OCI-M1 (cell line): Measurements from ENCODE around the gene HPCAL1.

ENCODE experiments used
- DNase-seq: peaks from one replicate; lab custom pipeline; 2025; lab: John Stamatoyannopoulos, UW

HPCAL1 gene

GRCh38 chr2:10303181-10303693 lies 533 bp downstream of the HPCAL1 start:
- DNase-seq: peak; percentile 61

DNA sequence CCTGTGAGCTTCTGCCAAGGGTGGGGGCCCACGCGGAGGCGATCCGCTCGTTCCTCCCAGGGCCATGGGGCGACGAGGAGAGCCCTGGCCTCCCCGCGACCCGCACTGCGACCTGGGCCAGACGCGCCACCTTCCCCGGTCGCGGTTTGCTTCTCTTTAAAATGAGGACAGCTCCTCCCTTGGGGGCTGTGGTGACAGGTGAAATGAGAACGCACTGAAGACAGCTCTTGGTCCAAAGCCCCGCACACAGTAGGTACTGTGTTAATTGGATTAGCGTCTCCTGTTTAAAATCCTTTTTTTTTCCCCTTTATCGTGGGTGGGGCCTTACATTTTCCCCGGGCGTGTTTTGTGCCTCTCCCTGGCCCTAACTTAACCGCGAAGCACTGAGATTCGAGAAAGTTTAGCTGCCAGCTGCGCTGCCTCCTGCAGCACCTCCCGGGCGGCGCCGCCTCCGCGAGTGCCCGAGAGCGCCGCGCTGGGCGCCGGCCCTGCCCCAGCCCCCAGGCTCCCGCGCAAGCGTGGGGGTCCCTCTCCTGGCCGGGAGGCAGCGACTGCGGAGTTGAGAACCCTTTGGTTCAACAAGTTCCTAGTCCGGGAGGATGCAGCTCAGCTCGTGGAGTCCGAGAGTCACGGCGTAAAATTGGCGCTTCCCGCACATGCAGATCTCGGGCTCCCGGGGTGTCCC lies 1.1 kb downstream of the HPCAL1 start:
- DNase-seq: peak; percentile 54

DNA sequence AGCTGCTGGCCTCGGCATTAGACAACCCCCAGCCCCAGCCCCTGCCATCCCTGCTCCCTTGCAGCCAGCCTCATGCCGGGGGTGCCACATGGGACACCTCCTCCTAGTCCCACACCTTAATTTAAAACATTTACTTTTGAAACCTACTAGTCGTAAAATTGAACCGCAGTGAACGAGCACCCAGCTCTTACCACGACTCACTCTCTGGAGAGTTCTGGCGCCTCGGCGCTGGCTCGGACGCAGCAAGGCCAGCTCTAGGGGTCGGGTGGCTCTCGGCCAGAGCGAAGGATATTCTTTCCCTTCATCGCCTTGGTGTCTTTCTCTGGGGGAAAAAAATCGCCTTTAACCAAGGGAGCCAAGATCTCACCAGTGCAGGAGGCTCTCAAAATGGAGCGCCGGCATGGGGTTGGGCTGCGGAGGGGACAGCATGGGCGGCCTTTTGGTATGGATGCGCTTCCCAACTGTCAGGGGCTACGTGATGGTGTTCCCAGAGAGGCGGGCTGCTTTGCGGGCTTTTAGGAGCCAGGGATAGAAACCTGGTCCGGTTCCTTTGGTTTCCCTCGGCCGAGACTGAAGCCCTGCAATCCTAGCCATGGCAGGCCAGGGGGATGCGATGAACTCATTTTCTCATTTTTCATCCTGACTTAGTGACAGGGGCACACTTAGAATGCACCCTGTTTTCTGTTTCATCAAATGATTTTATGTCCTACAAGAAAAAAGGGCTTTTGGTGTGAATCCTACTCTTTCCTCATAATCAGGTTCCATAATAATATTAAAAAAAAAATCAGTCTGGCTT lies 2.0 kb downstream of the HPCAL1 start:
- no peak for DNase-seq

DNA sequence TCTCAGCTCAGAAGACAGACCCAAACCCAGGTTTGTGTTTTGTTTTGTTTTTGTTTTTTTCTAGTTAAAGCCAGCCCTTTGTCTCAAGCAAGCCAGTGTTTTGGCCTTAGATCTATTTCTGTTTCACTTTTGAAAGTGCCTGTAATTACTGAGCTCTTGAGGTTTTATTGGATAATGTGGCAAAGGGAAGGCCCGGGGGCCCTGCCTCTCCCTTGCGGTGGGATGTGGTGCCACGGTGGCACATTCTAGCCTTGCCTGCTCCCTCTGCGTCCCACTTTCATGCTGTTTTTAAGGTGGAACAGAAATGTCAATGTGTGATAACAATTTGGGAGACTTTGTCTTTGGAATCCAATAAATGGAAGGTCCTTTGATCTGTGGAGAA lies 2.5 kb downstream of the HPCAL1 start:
- DNase-seq: peak; percentile 83

- DNase-seq: peak; percentile 22
Measured at GRCh38 chr2:10305715-10306114, 3.0 kb downstream of the HPCAL1 start.

GRCh38 chr2:10306901-10307463 lies 4.3 kb downstream of the HPCAL1 start:
- DNase-seq: no peak

DNA sequence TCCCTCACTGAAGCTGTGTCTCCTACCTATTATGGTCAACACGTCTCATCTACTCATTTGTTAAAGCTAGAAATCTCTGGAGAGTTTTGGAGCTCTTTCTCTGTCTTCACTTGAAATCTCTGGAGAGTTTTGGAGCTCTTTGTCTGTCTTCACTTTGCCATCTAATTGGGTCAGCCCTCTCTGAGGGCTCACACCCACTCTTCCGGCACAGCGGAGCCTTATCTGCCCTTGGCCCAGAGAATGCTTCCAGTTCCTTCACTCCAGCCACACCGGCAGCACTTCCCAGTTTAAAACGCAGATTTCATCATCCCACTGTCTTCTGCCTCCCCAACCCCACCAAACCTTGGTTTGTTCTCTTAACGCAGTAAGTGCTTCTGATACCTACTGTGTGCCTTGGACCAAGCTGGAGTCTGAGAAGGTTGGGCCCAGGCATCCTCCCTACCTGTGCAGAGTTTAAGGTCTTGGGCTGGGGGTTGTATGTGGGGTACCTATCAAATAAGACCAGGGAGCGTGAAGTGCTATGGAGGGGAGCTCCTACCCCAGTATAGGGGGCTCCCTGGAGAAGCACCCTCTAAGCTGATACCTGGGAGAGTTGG lies 5.0 kb downstream of the HPCAL1 start:
- DNase-seq: peak; percentile 89

DNA sequence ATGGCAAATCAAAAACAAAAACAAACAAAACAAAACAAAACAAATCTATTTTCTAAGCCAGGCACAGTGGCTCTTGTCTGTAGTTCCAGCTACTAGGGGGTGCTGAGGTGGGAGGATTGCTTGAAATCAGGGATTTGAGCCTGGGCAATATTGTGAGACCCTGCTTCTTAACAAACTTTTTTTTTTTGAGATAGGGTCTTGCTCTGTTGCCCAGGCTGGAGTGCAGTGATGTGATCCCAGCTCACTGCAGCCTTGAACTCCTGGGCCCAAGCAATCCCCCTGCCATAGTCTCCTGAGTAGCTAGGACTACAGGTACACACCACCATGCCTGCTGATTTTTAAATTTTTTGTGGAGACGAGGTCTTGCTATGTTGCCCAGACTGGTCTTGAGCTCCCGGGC lies 6.2 kb downstream of the HPCAL1 start:
- DNase-seq: no peak

DNA sequence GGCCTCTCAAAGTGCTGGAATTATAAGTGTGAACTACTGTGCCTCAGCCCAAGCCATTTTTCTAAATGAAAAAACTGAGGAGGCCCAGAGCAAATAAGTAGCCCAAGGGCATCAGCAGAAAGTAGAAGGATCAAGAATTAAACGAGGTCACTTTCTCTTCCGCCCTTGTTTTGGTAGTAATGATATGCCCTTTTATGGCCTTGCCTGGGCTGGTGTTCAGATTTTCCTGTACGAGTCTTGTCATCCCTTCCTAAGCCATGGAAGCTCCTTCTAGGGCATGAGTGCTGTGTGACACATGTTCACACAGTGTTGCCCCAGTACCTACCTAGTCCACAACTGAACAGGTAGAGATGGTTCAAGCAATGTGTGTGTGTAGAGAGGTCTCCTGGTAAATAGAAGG lies 6.6 kb downstream of the HPCAL1 start:
- DNase-seq: no peak

DNA sequence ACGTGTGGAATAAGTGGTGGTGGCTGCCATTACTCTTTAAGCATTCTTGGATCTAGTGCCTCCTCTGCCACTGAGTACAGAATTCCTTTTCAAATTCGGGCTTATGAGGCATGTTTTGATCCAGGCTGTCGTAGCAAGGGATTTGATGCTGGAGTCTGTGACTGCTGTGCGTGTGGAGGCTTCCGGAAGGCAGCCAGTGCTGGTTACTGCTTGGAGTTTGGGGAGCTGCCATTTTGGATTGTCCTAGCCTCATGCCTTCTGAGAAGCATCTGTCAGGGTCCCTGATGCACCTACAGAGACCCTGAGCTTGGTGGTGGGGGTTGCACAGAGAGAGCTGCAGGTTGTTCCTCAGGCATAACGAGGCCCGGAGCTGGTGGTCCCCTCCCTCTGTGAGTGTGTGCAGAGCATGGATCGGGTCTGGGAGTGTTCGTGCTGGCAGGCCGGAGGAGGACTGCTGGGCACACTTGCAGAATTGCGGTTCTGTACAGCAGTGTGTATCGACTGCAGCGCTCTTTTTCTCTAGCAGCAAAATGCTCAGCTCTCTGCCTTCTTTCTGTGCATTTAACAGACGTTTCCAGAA lies 7.7 kb downstream of the HPCAL1 start:
- DNase-seq: no peak

- DNase-seq: no peak
Measured at GRCh38 chr2:10311736-10312135, 9.0 kb downstream of the HPCAL1 start.

DNA sequence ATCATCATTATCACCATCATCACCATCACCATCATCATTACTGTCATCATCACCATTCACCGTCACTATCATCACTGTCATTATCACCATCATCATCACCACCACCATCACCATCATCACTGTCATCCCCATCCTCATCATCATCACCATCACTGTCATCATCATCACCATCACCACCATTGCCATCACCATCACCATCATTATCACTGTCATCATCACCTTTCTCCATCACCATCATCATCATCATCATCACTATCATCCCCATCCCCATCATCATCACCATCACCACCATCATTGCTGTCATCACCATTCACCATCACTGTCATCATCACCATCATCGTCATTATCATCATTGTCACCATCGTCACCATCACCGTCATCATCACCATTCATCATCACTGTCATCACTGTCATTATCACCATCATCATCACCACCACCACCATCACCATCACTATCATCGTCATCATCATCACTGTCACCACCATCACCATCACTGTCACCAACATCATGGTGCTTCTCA lies 9.8 kb downstream of the HPCAL1 start:
- DNase-seq: no peak

DNA sequence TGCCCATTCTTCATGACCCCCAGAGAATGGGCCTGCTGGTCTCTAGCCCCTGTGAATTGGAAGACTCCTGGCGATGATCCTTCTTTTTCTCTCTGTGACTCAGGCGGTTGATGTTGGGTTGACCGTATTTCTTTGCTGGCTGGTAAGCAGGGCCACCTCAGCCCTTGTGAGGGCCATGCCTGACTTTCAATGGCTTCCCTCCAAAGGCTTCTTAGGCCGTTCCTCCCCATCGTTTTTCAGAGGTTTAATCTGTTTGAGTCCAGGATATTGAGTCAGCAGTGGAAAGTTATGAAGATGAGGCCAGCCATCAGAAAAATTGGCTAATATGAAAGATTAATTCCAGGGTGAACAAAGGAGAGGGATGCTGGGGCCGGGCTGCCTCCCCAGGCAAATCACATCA lies 13.6 kb downstream of the HPCAL1 start:
- DNase-seq: no peak

DNA sequence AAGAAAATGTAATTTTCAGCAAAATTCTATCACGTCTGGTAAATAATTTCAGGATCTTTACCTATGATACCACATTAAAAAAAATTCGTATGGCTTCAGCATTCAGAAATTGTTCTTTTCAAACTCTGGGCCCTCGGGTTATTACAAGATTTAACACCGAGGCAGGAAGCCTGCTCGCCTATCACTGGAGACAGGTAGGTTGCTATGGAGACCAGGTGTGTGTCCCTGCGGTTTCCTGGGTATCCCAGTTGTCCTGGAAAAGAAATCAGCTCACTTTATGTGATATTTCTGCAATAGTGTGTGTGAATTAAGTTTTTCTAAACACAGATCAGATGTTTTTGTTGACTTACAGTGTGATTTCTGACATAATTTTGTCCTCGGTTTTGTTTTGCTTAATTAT lies 14.2 kb downstream of the HPCAL1 start:
- no peak for DNase-seq

DNA sequence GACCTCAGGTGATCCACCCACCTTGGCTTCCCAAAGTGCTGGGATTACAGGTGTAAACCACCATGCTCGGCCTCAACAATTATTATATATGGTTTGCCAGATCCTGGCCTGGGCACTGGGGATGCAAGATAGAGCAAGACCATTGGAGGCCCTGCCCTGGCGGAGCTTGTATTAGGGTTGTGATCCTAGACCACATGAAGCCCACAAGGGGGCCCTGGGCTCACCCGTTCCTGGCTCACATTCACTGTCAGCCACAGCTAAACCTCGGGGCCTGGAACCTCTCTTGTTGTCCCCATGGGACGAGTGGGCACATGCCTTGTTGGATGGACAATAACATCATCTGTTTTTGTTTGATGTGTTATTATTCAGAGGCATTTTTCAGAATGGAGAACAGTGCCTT lies 14.9 kb downstream of the HPCAL1 start:
- DNase-seq: no peak

DNA sequence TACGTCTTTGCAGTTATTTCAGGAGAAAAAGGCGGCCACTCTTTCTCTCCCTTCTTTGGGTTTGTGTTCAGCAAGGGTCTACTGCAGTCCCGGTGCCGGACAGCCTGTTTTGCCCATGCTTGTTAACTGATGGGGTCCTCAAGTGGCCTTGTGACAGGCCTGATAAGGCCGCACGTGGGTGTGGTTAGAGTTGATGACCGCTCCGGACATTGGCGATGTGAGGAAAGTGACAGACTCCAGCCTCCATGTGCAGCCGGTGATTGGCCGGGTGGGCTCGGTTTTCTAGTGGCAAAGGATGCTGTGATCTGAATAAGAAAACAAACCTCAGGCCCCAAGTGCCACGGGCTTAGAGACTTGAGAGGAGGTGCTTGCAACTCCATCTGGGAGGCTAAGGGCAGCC lies 15.6 kb downstream of the HPCAL1 start:
- no peak for DNase-seq

DNA sequence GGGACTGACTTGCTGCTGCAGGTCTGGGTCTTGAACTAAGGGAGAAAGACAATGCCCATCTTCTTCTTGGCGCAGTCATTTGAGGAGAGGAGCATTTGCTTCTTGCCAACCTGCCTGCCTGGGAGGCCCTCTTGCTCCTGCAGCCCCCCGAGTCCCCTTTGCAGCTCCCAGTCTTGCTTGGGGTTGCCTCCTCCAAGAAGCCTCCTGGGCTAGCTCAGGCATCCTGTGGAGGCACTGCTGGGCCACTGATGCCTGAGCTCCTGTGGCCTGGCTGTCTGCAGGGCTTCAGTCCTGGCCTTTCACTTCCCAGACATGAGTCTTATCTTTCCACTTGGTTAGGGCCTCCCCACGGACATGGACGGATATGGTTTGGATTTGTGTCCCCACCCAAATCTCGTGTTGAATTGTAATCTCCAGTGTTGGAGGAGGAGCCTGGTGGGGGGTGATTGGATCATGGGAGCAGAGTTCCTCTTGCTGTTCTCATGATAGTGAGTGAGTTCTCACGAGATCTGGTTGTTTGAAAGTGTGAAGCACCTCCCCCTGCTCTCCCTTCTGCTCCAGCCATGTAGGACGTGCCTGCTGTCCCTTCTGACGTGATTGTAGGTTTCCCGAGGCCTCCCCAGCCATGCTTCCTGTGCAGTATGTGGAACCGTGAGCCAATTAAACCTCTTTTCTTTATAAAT lies 17.3 kb downstream of the HPCAL1 start:
- DNase-seq: no peak

DNA sequence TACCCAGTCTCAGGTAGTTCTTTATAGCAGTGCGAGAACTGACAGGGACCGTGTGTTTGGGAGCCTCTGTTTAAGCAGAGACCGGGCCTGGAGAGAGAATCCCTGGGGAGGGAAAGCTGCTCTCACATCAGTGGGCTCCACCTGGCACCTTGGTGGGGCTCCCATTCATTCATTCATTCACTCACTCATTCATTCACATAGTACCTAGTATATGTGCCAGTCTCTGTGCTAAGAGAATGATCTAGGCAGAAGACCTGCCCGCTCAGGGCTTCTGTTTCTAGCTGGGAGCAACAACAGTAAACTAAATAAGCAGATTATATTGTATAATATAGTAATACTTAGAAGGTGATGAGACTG lies 17.8 kb downstream of the HPCAL1 start:
- DNase-seq: no peak

- no peak for DNase-seq
Measured at GRCh38 chr2:10320933-10321332, 18.2 kb downstream of the HPCAL1 start.

DNA sequence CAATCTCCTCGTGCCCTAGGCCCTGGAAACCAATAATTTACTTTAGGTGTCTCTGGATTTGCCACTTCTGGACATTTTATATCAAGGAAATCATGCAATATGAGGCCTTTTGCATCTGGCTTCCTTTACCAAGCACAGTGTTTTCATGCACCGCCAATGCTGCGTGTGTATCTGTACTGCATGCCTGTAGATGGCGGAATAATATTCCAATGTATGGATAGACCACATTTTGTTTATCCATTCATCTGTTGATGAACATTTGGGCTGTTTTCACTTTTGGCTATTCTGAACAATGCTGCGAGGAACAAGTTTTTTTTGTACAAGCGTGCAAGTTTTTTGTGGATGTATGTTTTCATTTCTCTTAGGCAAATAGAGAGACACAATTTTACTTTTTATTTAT lies 18.9 kb downstream of the HPCAL1 start:
- DNase-seq: no peak

GRCh38 chr2:10322481-10322880 lies 19.8 kb downstream of the HPCAL1 start:
- DNase-seq: no peak

- no peak for DNase-seq
Measured at GRCh38 chr2:10322973-10323372, 20.3 kb downstream of the HPCAL1 start.
